GM23338 (cell line): ENCODE measurements around the gene ASPHD1. TPM values are rescaled to one million over a fixed set of nuclear protein-coding genes. Genes with fewer than 3 reads are reported as not detected.
A peak's percentile ranks its signal among the peaks of the same experiment; 100 is the strongest.

ENCODE experiments used
- ATAC-seq: fragments of 200-7000 bp; cut with Tn5 transposase; 3 replicates; pipeline ENCODE4 v1.9.1; 2020
- DNase-seq: peaks from one replicate; pipeline ENCODE4 v3.0.0-alpha.2; 2015; ENCODE audit warnings: low spot score
- H2AFZ ChIP-seq: fragments of 200-600 bp; sonication (generic); 2 replicates; pipeline ENCODE4 v1.8.0; 2016; ENCODE audit warnings: antibody characterized with exemption, mild to moderate bottlenecking, moderate library complexity
- H3F3A ChIP-seq: fragments of 200-600 bp; sonication (generic); replicated peaks from 2 replicates; pipeline ENCODE4 v1.8.0; 2017; ENCODE audit warnings: antibody characterized with exemption, mixed run types, low read depth
- H3K27ac ChIP-seq: fragments of 200-600 bp; sonication (generic); 2 replicates; pipeline ENCODE4 v1.6.1; 2016; ENCODE audit warnings: low read depth
- H3K27me3 ChIP-seq: fragments of 200-600 bp; sonication (generic); 2 replicates; pipeline ENCODE4 v1.8.0; 2016; ENCODE audit warnings: mild to moderate bottlenecking, mixed run types, moderate library complexity; ENCODE audit not compliant: insufficient read depth
- H3K36me3 ChIP-seq: fragments of 200-600 bp; sonication (generic); 2 replicates; pipeline ENCODE4 v1.8.0; 2016; ENCODE audit warnings: mild to moderate bottlenecking; ENCODE audit not compliant: insufficient read depth
- H3K4me1 ChIP-seq: fragments of 200-600 bp; sonication (generic); 2 replicates; pipeline ENCODE4 v1.8.0; 2016; ENCODE audit warnings: mild to moderate bottlenecking, moderate library complexity; ENCODE audit not compliant: insufficient read depth
- H3K4me2 ChIP-seq: fragments of 200-600 bp; sonication (generic); 2 replicates; pipeline ENCODE4 v1.7.1; 2017; ENCODE audit warnings: mixed run types
- H3K4me3 ChIP-seq: fragments of 200-600 bp; sonication (generic); 2 replicates; pipeline ENCODE4 v1.6.1; 2016; ENCODE audit warnings: mixed run types
- H3K79me2 ChIP-seq: fragments of 200-600 bp; sonication (generic); replicated peaks from 2 replicates; pipeline ENCODE4 v1.8.0; 2017; ENCODE audit warnings: mild to moderate bottlenecking; ENCODE audit not compliant: insufficient read depth
- H3K9me2 ChIP-seq: fragments of 200-600 bp; sonication (generic); 2 replicates; pipeline ENCODE4 v1.8.0; 2017; ENCODE audit not compliant: insufficient read depth
- H4K20me1 ChIP-seq: fragments of 200-600 bp; sonication (generic); replicated peaks from 2 replicates; pipeline ENCODE4 v1.8.0; 2017; ENCODE audit warnings: mild to moderate bottlenecking; ENCODE audit not compliant: insufficient read depth
- H3K27ac Mint-ChIP-seq: 2 replicates; pipeline ENCODE4 v1.8.0; 2020; ENCODE audit warnings: inconsistent platforms, mild to moderate bottlenecking, moderate library complexity, mixed read lengths
- H3K27me3 Mint-ChIP-seq: 3 replicates; pipeline ENCODE4 v1.8.0; 2022; ENCODE audit warnings: low read depth, mild to moderate bottlenecking, moderate library complexity, mixed read lengths, inconsistent platforms; ENCODE audit not compliant: insufficient read depth, poor library complexity
- H3K36me3 Mint-ChIP-seq: 3 replicates; pipeline ENCODE4 v1.8.0; 2021; ENCODE audit warnings: low read depth, mild to moderate bottlenecking, inconsistent platforms, moderate library complexity, mixed read lengths
- H3K4me1 Mint-ChIP-seq: 3 replicates; pipeline ENCODE4 v1.8.0; 2020; ENCODE audit warnings: mild to moderate bottlenecking, inconsistent platforms, mixed read lengths
- H3K4me3 Mint-ChIP-seq: 3 replicates; pipeline ENCODE4 v1.8.0; 2021; ENCODE audit warnings: moderate library complexity, mild to moderate bottlenecking, inconsistent platforms, mixed read lengths
- H3K9me3 Mint-ChIP-seq: 3 replicates; pipeline ENCODE4 v1.8.0; 2020; ENCODE audit warnings: moderate library complexity, mild to moderate bottlenecking, inconsistent platforms, mixed read lengths
- CREB1 ChIP-seq: fragments of 250-450 bp; sonication (Bioruptor Pico); IDR thresholded peaks from 2 replicates; pipeline ENCODE4 v1.5.0; 2020; ENCODE audit warnings: low read depth, mild to moderate bottlenecking, moderate library complexity
- CTCF ChIP-seq, 2 experiments: fragments of 200-600 bp in 1 of 2; sonication (generic) in 1 of 2; conservative IDR thresholded peaks; 2 replicates each; pipeline versions ENCODE4 v1.5.1 to v1.6.1; 2016 to 2017; ENCODE audit warnings: antibody characterized with exemption in 2 of 2, low read depth in 2 of 2, mild to moderate bottlenecking in 2 of 2, moderate library complexity in 1 of 2
- REST ChIP-seq: IDR thresholded peaks from one replicate; pipeline ENCODE4 v1.6.1; 2018; ENCODE audit warnings: antibody characterized with exemption; ENCODE audit not compliant: unreplicated experiment
- STAT1 ChIP-seq: IDR thresholded peaks from one replicate; pipeline ENCODE4 v1.6.1; 2016; ENCODE audit warnings: antibody characterized with exemption; ENCODE audit not compliant: unreplicated experiment
- ZNF331 ChIP-seq: fragments of 250-450 bp; sonication (Bioruptor Pico); IDR thresholded peaks from 2 replicates; pipeline ENCODE4 v1.5.0; 2020; ENCODE audit warnings: low read depth, mild to moderate bottlenecking, moderate library complexity
- polyA plus RNA-seq: library from polyadenylated mRNA; unstranded; fragments of >200 nt; fragmentation: Nextera tagmentation; extraction: Ambion mirVana; gene quantifications from 2 replicates; pipeline ENCODE4 v1.2.1, GENCODE V29; 2016
- total RNA-seq: library from RNA; depleted of rRNA; stranded (reverse); fragments of >200 nt; shearing (Covaris generic); gene quantifications from 2 replicates; pipeline ENCODE4 v1.2.3, GENCODE V29; 2014
- TF ChIP-seq, protein P1 (sequence below): fragments of 250-450 bp; sonication (Bioruptor Pico); IDR thresholded peaks from 2 replicates; pipeline ENCODE4 v1.5.0; 2020; ENCODE audit warnings: mild to moderate bottlenecking, moderate library complexity

ASPHD1 gene
- total and polyA plus RNA-seq, 2 experiments from 2014 or later = 15.5 to 20.6 TPM

DNA sequence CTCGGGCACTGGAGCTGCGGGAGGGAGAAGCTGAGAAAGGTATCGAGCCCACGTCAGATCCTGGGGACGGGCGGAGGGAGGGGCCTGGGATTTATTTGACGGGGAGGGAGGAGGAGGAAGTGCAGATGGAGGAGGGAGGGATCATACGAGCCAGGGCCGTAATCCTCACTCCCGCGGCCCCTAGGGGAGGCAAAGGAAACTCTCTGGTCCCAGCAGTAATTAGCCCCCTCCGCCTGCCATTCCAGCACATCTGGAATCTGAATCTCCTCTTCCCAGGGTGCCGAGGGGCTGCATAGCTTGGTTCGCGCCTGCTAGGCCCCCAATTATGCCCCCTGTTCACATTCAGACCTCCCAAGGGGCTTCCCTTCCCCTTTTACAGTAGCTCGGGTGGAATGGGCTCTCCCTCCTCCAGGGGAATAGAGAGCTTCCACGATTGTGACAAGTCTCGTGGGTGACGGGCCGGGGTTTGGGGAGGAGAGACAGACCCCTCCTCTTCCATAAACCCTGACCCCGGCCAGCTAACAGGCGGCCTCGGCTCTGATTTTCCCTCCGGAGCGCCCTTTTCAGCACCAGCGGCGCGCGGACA is 679 bp upstream of the ASPHD1 start, which contains the start of gene SEZ6L2:
SEZ6L2 (minus strand) TSS at position 35 of the 586 bp plus-strand sequence. CDS start 531 bp downstream, outside the sequence.
- Histone ChIP-seq H3K4me1 (peaks cover 22% of the 10 kb centered on the region), H3K9me2 (no peaks in the 10 kb centered on the region), H3K36me3 (no peaks in the 10 kb centered on the region), H3K4me3 (peak within 1 kb of the TSS; percentile 97), H3F3A (0 out of 2 replicates have a peak, but pooled peaks cover 6% of the 10 kb centered on the region), H2AFZ (peak within 1 kb of the TSS; percentile 100), H3K79me2 (peaks cover 14% of the 10 kb centered on the region; the same call in 1 of the 2 replicates), H3K4me2 (peak within 1 kb of the TSS; percentile 100), H3K27me3 (no peaks in the 10 kb centered on the region), H3K27ac (peak within 1 kb of the TSS; percentile 90), H4K20me1 (0 out of 2 replicates have a peak, but pooled peaks cover 6% of the 10 kb centered on the region)
- peaks cover 12% of the 10 kb centered on the region for H3K27me3 Mint-ChIP-seq
- peaks cover 28% of the 10 kb centered on the region for H3K4me1 Mint-ChIP-seq
- ATAC-seq (peak; percentile 64), DNase-seq (peak; percentile 98)
- H3K4me3 Mint-ChIP-seq = peak within 1 kb of the TSS; percentile 92
- peak within 1 kb of the TSS; percentile 70 for H3K27ac Mint-ChIP-seq
- TF ChIP-seq CTCF (conservative IDR thresholded peaks at IDR 0.05; ENCODE audit: low read depth in 2 of 2) = peak; percentile 16 to 27; a peak in 2 of 4 replicates
- TF ChIP-seq, protein P1, sequence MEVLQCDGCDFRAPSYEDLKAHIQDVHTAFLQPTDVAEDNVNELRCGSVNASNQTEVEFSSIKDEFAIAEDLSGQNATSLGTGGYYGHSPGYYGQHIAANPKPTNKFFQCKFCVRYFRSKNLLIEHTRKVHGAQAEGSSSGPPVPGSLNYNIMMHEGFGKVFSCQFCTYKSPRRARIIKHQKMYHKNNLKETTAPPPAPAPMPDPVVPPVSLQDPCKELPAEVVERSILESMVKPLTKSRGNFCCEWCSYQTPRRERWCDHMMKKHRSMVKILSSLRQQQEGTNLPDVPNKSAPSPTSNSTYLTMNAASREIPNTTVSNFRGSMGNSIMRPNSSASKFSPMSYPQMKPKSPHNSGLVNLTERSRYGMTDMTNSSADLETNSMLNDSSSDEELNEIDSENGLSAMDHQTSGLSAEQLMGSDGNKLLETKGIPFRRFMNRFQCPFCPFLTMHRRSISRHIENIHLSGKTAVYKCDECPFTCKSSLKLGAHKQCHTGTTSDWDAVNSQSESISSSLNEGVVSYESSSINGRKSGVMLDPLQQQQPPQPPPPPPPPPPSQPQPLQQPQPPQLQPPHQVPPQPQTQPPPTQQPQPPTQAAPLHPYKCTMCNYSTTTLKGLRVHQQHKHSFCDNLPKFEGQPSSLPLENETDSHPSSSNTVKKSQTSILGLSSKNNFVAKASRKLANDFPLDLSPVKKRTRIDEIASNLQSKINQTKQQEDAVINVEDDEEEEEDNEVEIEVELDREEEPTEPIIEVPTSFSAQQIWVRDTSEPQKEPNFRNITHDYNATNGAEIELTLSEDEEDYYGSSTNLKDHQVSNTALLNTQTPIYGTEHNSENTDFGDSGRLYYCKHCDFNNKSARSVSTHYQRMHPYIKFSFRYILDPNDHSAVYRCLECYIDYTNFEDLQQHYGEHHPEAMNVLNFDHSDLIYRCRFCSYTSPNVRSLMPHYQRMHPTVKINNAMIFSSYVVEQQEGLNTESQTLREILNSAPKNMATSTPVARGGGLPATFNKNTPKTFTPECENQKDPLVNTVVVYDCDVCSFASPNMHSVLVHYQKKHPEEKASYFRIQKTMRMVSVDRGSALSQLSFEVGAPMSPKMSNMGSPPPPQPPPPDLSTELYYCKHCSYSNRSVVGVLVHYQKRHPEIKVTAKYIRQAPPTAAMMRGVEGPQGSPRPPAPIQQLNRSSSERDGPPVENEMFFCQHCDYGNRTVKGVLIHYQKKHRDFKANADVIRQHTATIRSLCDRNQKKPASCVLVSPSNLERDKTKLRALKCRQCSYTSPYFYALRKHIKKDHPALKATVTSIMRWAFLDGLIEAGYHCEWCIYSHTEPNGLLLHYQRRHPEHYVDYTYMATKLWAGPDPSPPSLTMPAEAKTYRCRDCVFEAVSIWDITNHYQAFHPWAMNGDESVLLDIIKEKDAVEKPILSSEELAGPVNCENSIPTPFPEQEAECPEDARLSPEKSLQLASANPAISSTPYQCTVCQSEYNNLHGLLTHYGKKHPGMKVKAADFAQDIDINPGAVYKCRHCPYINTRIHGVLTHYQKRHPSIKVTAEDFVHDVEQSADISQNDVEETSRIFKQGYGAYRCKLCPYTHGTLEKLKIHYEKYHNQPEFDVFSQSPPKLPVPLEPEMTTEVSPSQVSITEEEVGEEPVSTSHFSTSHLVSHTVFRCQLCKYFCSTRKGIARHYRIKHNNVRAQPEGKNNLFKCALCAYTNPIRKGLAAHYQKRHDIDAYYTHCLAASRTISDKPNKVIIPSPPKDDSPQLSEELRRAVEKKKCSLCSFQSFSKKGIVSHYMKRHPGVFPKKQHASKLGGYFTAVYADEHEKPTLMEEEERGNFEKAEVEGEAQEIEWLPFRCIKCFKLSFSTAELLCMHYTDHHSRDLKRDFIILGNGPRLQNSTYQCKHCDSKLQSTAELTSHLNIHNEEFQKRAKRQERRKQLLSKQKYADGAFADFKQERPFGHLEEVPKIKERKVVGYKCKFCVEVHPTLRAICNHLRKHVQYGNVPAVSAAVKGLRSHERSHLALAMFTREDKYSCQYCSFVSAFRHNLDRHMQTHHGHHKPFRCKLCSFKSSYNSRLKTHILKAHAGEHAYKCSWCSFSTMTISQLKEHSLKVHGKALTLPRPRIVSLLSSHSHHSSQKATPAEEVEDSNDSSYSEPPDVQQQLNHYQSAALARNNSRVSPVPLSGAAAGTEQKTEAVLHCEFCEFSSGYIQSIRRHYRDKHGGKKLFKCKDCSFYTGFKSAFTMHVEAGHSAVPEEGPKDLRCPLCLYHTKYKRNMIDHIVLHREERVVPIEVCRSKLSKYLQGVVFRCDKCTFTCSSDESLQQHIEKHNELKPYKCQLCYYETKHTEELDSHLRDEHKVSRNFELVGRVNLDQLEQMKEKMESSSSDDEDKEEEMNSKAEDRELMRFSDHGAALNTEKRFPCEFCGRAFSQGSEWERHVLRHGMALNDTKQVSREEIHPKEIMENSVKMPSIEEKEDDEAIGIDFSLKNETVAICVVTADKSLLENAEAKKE (CRISPR knock-in tag) = no peak
- TF ChIP-seq ZNF331 = no peak
- TF ChIP-seq CREB1 (CRISPR knock-in tag) = peak; percentile 83
- no peak for TF ChIP-seq STAT1
- TF ChIP-seq REST = peak; percentile 33
- peaks cover 4% of the 10 kb centered on the region for H3K36me3 Mint-ChIP-seq
- no peaks in the 10 kb centered on the region for H3K9me3 Mint-ChIP-seq
